Measurements from ENCODE around the gene TINCR.

DNA sequence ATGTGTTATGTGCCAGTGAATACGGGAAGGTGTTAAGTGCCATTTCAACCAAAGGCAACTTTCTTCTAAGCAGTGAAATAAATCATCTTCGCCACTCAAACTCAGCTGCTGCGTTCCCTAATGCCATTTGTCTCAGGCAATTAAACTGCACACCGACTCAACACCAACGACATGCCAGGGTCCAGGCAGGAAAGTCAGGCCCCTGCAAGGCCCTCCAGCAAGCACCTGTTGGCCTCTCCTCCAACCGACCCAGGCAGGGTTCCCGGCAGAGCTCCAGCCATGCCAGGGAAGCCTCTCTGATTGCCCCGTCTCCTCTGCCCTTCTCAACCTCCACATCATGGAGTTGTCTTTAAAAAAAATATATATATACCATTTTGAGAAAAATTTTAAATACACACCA lies 33.0 kb upstream of the TINCR start:
- TF ChIP-seq CTCF (conservative IDR thresholded peaks at IDR 0.05) (no peak), ZFX (IDR thresholded peaks at IDR 0.05) (no peak)
